A673 (cell line): ENCODE measurements around the gene SCYGR3.

Experiments
- CTCF ChIP-seq: fragments of 300-800, 200-600 bp; sonication (generic); conservative IDR thresholded peaks from 2 replicates; pipeline ENCODE4 v1.5.1; 2017; ENCODE audit warnings: low read depth, mild to moderate bottlenecking, antibody characterized with exemption, low read length, moderate library complexity, mixed read lengths
- EZH2 ChIP-seq: fragments of 200-600 bp; sonication (generic); IDR thresholded peaks from 2 replicates; pipeline ENCODE4 v1.6.1; 2017; ENCODE audit warnings: borderline replicate concordance, low read depth, mild to moderate bottlenecking, mixed read lengths, antibody characterized with exemption, low read length; ENCODE audit not compliant: poor library complexity, severe bottlenecking

- TF ChIP-seq CTCF, result no peak
- no peak for TF ChIP-seq EZH2
Measured at GRCh38 chr2:227617316-227618230, 2.9 kb upstream of the SCYGR3 start, which contains the start of gene SCYGR4.
